Activated CD8-positive, alpha-beta T cell treated with anti-CD3 and anti-CD28 coated beads for 36 hours (primary cell): ENCODE data around the gene GRHL1. TPM values are rescaled to one million over a fixed set of nuclear protein-coding genes. Genes with fewer than 3 reads are reported as not detected.

Source experiments
- ATAC-seq: fragments of 200-7000 bp; cut with Tn5 transposase; one replicate; pipeline ENCODE4 v1.10.0; 2021; ENCODE audit warnings: mild to moderate bottlenecking, moderate library complexity
- CTCF ChIA-PET: fragments of 350-600 bp; sonication (Branson Sonifier 250); formaldehyde crosslinking; loops from one replicate; lab custom pipeline; 2021; ENCODE audit warnings: antibody characterized with exemption; lab: Charles Lee
- POLR2A ChIA-PET: fragments of 350-600 bp; sonication (Branson Sonifier 250); formaldehyde crosslinking; loops from one replicate; lab custom pipeline; 2021; ENCODE audit warnings: antibody characterized with exemption; lab: Charles Lee
- DNase-seq: peaks from one replicate; pipeline ENCODE4 v3.0.0-alpha.2; 2020
- H3K27ac Mint-ChIP-seq: one replicate; pipeline ENCODE4 v1.8.0; 2021; ENCODE audit warnings: mild to moderate bottlenecking, mixed read lengths
- H3K27me3 Mint-ChIP-seq: one replicate; pipeline ENCODE4 v1.8.0; 2021; ENCODE audit warnings: mixed read lengths
- H3K36me3 Mint-ChIP-seq: one replicate; pipeline ENCODE4 v1.8.0; 2021; ENCODE audit warnings: low read depth, mixed read lengths
- H3K4me1 Mint-ChIP-seq: one replicate; pipeline ENCODE4 v1.8.0; 2021; ENCODE audit warnings: low read depth, mixed read lengths
- H3K4me3 Mint-ChIP-seq: one replicate; pipeline ENCODE4 v1.8.0; 2021; ENCODE audit warnings: mild to moderate bottlenecking, moderate library complexity, mixed read lengths
- H3K9me3 Mint-ChIP-seq: one replicate; pipeline ENCODE4 v1.8.0; 2021; ENCODE audit warnings: mixed read lengths
- intact Hi-C: fragments of 100-400 bp; cut with micrococcal nuclease; formaldehyde crosslinking; loops from one replicate; pipeline ENCODE4 v1.10.0; 2022
- total RNA-seq, 2 experiments: library from RNA; stranded (reverse); gene quantifications; one replicate each; pipeline ENCODE4 v1.2.3, GENCODE V29; 2021
- TF ChIP-seq, protein P1 (sequence below): fragments of 200-600 bp; IDR thresholded peaks from one replicate; pipeline ENCODE4 v1.8.0; 2022; ENCODE audit warnings: antibody characterized with exemption, mild to moderate bottlenecking

GRHL1 gene
- total RNA-seq, 2 experiments from 2014 or later = 0.20 to 0.25 TPM

DNA sequence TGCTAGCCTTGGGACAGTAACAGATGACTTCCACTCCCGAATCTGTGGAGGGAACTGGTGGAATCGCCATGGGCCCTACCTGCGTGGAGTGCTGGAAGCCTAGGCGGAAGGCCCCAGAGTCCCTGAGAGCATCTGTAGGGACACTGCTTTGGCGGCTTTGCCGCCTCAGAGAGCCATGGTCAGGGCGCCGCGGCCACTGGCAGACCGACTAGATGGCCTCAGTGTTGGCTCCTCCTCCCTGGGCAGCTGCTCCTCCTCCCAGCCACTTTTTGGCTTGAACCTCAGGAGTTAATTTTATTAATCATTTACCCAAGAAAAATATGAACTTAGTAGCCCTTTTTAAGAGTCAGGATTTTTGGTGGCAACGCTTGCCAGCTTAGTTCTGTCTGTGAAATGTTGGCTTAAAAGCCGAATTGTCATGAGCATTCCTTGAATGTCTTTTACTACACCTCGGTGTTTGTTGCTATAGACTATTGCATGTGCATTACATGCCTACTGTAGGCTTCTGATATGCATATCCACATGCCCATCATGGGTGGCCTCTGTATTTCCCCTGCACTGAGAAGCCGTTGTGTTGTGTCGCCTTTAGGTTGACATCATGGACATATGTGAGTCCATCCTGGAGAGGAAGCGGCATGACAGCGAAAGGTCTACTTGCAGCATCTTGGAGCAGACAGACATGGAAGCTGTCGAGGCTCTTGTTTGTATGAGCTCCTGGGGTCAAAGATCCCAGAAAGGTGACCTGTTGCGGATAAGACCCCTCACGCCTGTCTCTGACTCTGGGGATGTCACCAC is 94.3 kb downstream of the GRHL1 start:
- POLR2A ChIA-PET = interaction anchor here (1.3 kb wide), 1 partner anchor 81 kb away, joined by 3 read pairs; no protein-coding TSS in a partner anchor
- ATAC-seq = no peak
- Mint-ChIP-seq H3K4me3 (peak overlapping the region; percentile 34), H3K36me3 (peaks cover 11% of the 10 kb centered on the region), H3K4me1 (peaks cover 8% of the 10 kb centered on the region), H3K27ac (no peak overlapping the region), H3K9me3 (no peaks in the 10 kb centered on the region), H3K27me3 (peaks cover 2% of the 10 kb centered on the region)
- no peak for DNase-seq
- intact Hi-C loops = no loop called here
- TF ChIP-seq, protein P1, sequence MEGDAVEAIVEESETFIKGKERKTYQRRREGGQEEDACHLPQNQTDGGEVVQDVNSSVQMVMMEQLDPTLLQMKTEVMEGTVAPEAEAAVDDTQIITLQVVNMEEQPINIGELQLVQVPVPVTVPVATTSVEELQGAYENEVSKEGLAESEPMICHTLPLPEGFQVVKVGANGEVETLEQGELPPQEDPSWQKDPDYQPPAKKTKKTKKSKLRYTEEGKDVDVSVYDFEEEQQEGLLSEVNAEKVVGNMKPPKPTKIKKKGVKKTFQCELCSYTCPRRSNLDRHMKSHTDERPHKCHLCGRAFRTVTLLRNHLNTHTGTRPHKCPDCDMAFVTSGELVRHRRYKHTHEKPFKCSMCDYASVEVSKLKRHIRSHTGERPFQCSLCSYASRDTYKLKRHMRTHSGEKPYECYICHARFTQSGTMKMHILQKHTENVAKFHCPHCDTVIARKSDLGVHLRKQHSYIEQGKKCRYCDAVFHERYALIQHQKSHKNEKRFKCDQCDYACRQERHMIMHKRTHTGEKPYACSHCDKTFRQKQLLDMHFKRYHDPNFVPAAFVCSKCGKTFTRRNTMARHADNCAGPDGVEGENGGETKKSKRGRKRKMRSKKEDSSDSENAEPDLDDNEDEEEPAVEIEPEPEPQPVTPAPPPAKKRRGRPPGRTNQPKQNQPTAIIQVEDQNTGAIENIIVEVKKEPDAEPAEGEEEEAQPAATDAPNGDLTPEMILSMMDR = no peak
- CTCF ChIA-PET = interaction anchor here (1.7 to 8.9 kb wide), 4 partner anchors 11 to 232 kb away, joined by 6 to 127 read pairs (median 56); no protein-coding TSS in a partner anchor

DNA sequence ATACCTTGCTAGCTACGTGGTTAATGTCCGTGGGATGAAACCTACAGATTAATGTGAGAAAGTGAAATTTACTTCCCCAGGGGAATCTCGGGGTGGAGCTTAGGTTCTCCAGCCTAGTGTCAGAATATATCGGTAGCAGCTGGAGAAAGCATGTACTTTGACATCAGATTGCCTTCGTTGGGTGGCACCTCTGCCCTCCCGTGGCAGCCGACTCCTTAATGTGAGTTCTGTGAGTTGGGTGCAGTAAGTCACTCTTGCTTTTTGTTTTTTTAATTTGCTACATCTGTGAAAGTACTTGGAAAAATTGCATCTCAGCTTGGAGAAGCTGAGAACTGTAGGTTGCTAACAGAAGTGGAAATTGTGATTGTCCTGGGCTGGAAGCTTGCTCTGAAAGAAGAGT is 95.4 kb downstream of the GRHL1 start:
- Mint-ChIP-seq H3K4me3 (no peak overlapping the region), H3K27me3 (peaks cover 2% of the 10 kb centered on the region), H3K9me3 (no peaks in the 10 kb centered on the region), H3K36me3 (peaks cover 11% of the 10 kb centered on the region), H3K4me1 (peaks cover 8% of the 10 kb centered on the region), H3K27ac (no peak overlapping the region)
- POLR2A ChIA-PET = interaction anchor here (1.0 to 1.3 kb wide), 5 partner anchors 10 to 233 kb away, joined by 3 to 4 read pairs (median 3); no protein-coding TSS in a partner anchor
- ATAC-seq (no peak), DNase-seq (no peak)
- CTCF ChIA-PET = interaction anchor here (0.7 to 8.9 kb wide), 19 partner anchors 12 to 248 kb away, joined by 3 to 127 read pairs (median 4); partner anchors contain the start of genes CYS1 and TAF1B
- intact Hi-C loops = loop anchor here (1.0 kb wide), 1 partner anchor 232 kb away; no protein-coding TSS in a partner anchor
- TF ChIP-seq, protein P1 = no peak

DNA sequence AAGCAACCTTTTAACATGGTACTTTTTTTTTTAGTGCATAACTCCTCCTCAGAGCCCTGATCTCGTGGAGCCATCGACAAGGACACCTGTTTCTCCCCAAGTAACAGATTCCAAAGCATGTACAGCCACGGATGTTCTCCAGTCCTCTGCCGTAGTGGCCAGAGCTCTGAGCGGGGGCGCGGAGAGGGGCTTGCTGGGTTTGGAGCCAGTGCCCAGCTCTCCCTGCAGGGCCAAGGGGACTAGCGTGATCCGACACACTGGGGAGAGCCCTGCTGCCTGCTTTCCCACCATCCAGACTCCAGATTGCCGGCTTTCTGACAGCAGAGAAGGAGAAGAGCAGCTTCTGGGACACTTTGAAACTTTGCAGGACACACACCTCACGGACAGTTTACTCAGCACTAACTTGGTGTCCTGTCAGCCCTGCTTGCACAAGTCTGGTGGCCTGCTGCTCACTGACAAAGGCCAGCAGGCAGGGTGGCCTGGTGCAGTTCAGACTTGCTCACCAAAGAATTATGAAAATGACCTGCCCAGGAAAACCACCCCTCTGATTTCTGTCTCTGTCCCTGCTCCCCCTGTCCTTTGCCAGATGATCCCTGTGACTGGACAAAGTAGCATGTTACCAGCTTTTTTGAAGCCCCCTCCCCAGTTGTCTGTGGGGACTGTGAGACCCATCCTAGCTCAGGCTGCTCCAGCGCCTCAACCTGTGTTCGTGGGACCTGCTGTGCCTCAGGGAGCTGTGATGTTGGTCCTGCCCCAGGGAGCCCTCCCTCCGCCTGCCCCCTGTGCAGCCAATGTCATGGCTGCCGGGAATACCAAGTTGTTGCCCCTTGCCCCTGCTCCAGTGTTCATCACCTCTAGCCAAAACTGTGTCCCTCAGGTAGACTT is 96.4 kb downstream of the GRHL1 start:
- no peak for ATAC-seq
- peaks cover 14% of the 10 kb centered on the region for H3K36me3 Mint-ChIP-seq
- no peak overlapping the region for H3K27ac Mint-ChIP-seq
- no peak for DNase-seq
- no peaks in the 10 kb centered on the region for H3K9me3 Mint-ChIP-seq
- CTCF ChIA-PET = interaction anchor here (0.9 to 8.9 kb wide), 22 partner anchors 9 to 248 kb away, joined by 3 to 127 read pairs (median 4); partner anchors contain the start of genes CYS1 and TAF1B
- POLR2A ChIA-PET = interaction anchor here (1.0 to 1.5 kb wide), 6 partner anchors 12 to 234 kb away, joined by 3 to 5 read pairs (median 4); partner anchors contain the start of gene TAF1B
- TF ChIP-seq, protein P1 = no peak
- intact Hi-C loops = loop anchor here (1.0 kb wide), 2 partner anchors 64 to 233 kb away; no protein-coding TSS in a partner anchor
- H3K4me1 Mint-ChIP-seq = peaks cover 6% of the 10 kb centered on the region
- H3K27me3 Mint-ChIP-seq = no peaks in the 10 kb centered on the region
- H3K4me3 Mint-ChIP-seq = no peak overlapping the region

DNA sequence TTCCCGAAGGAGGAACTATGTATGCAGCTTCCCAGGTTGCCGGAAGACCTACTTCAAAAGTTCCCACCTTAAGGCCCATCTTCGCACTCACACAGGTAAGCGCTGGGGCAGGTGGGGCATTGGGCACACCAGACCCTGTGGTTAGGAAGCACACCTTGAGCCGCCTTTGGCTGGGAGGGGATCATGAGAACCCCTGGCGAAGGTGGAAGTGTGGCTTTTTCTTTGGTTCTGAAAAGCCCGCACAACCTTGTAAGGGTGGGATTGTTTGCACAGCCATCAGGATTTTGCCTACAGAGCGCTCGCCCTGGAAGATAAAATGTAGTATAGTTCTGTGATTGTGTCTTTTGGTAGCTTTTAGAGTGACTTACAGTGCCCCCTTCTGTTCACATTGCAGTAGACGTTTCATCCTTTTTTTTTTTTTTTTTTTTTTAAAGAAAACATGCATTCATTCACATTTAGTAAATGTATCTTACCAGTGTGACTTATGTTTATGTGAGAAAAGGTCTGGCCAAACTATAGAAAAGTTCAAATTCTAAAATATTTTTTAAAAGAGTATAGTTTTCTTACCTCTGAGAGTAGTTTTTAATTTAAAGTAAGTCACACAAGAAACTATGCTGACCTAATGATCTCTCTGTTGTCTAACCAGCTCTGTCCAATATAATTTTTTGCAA is 97.1 kb downstream of the GRHL1 start:
- Mint-ChIP-seq H3K27ac (no peak overlapping the region), H3K4me1 (peaks cover 5% of the 10 kb centered on the region), H3K9me3 (no peaks in the 10 kb centered on the region), H3K4me3 (no peak overlapping the region), H3K36me3 (peaks cover 16% of the 10 kb centered on the region), H3K27me3 (no peaks in the 10 kb centered on the region)
- ATAC-seq (no peak), DNase-seq (no peak)
- ChIA-PET POLR2A (interaction anchor here (1.0 to 1.5 kb wide), 5 partner anchors 13 to 233 kb away, joined by 3 to 5 read pairs (median 4); partner anchors contain the start of gene TAF1B), CTCF (interaction anchor here (0.6 to 8.9 kb wide), 25 partner anchors 9 to 360 kb away, joined by 3 to 127 read pairs (median 5); no protein-coding TSS in a partner anchor)
- TF ChIP-seq, protein P1 = peak; percentile 78
- intact Hi-C loops = loop anchor here (1.0 kb wide), 1 partner anchor 64 kb away; no protein-coding TSS in a partner anchor

Other genes with a start within 250 kb of the GRHL1 start
- 10 to 100 TPM; 22.3 to 22.4 TPM for gene TAF1B, start 108.2 kb upstream of the GRHL1 start, total RNA-seq
- 1 to 10 TPM; 2.9 to 3.5 TPM for gene KLF11, start 91.9 kb downstream of the GRHL1 start, total RNA-seq
- gene CYS1, start 128.7 kb downstream of the GRHL1 start, total RNA-seq = under 1 TPM; 0.11 to 0.32 TPM
- gene RRM2, start 171.0 kb downstream of the GRHL1 start, total RNA-seq = 100 to 1,000 TPM; 368 to 396 TPM